Uterus (tissue), 4 donors: ENCODE results near the gene PKDREJ. TPM values are rescaled to one million over a fixed set of nuclear protein-coding genes. Genes with fewer than 3 reads are reported as not detected.

ENCODE experiments used
- DNase-seq, 2 donors: peaks; one replicate each; pipeline ENCODE4 v3.0.0-alpha.2; 2019 to 2020
- H3K27ac ChIP-seq, 2 donors: fragments of 200-600 bp; sonication (generic); 1 replicate in 1 of 2; 2 replicates in 1 of 2; pipeline ENCODE4 v1.5.1; 2016 to 2018
- H3K27me3 ChIP-seq, 2 donors: fragments of 200-600 bp; sonication (generic); one replicate each; pipeline ENCODE4 v1.5.1; 2018 to 2019; ENCODE audit warnings: control low read depth in 1 of 2
- H3K36me3 ChIP-seq, 2 donors: fragments of 200-600 bp; sonication (generic); one replicate each; pipeline ENCODE4 v1.5.1; 2019; ENCODE audit warnings: control low read depth in 1 of 2
- H3K4me1 ChIP-seq, 2 donors: fragments of 200-600 bp; sonication (generic); one replicate each; pipeline ENCODE4 v1.5.1; 2018 to 2019; ENCODE audit warnings: control low read depth in 1 of 2
- H3K4me3 ChIP-seq, 2 donors: fragments of 200-600 bp; sonication (generic); 1 replicate in 1 of 2; 2 replicates in 1 of 2; pipeline ENCODE4 v1.5.1; 2018 to 2019; ENCODE audit warnings: mild to moderate bottlenecking in 1 of 2
- H3K9me3 ChIP-seq, 2 donors: fragments of 200-600 bp; sonication (generic); one replicate each; pipeline ENCODE4 v1.5.1; 2019; ENCODE audit warnings: control low read depth in 1 of 2
- POLR2A ChIP-seq, 2 donors: fragments of 450-650 bp; IDR thresholded peaks; one replicate each; pipeline ENCODE4 v1.6.1; 2016; ENCODE audit warnings: antibody characterized with exemption in 2 of 2, mild to moderate bottlenecking in 1 of 2, moderate library complexity in 1 of 2
- intact Hi-C: fragments of 100-400 bp; cut with DNase I; formaldehyde crosslinking; loops from one replicate; pipeline ENCODE4 v1.15.1; 2023; ENCODE audit warnings: low total_unique reads
- total RNA-seq, 4 donors: library from RNA; depleted of rRNA in 3 of 4; stranded (reverse); fragments of >200 nt in 3 of 4; gene quantifications; one replicate each; pipeline versions ENCODE4 v1.1.0 to v1.2.4, GENCODE V29; 2014 to 2023
- TF ChIP-seq, protein P1 (sequence below), 4 experiments: fragments of 200-600 bp in 2 of 4; fragments of 450-650 bp in 2 of 4; sonication (generic) in 2 of 4; IDR thresholded peaks; one replicate each; pipeline ENCODE4 v1.5.1; 2016 to 2019; ENCODE audit warnings: antibody characterized with exemption in 4 of 4, mild to moderate bottlenecking in 2 of 4, moderate library complexity in 1 of 4
- donor health status: DM: yes; HTN: yes; CAD: no.

Gene PKDREJ
- total RNA-seq, 4 donors from 2014 or later, result 0.06 to 0.14 TPM; not detected in 2

DNA sequence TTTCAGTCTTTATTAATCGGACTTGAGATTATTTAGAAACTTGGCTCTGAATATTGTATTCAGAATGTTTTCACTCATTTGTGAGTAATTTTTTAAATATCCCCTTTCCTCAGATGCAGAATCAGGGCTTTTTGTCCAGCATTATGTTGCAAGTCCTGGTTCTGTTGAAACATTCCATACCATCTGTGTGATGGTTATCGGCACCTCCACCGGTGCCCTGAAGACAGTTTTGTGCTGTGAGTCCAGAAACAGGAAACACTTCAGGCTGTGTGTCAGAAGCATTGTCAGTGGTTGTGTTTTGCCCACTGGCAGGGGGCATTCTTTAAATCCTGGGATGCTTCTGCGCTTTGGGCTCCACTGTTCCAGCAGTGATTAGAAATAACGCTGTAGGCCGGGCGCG is 33.4 kb downstream of the PKDREJ start:
- TF ChIP-seq, protein P1, sequence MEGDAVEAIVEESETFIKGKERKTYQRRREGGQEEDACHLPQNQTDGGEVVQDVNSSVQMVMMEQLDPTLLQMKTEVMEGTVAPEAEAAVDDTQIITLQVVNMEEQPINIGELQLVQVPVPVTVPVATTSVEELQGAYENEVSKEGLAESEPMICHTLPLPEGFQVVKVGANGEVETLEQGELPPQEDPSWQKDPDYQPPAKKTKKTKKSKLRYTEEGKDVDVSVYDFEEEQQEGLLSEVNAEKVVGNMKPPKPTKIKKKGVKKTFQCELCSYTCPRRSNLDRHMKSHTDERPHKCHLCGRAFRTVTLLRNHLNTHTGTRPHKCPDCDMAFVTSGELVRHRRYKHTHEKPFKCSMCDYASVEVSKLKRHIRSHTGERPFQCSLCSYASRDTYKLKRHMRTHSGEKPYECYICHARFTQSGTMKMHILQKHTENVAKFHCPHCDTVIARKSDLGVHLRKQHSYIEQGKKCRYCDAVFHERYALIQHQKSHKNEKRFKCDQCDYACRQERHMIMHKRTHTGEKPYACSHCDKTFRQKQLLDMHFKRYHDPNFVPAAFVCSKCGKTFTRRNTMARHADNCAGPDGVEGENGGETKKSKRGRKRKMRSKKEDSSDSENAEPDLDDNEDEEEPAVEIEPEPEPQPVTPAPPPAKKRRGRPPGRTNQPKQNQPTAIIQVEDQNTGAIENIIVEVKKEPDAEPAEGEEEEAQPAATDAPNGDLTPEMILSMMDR (IDR thresholded peaks at IDR 0.05), result no peak
- no peak for TF ChIP-seq POLR2A (IDR thresholded peaks at IDR 0.05)
- no peaks in the 10 kb centered on the region for H3K27me3 ChIP-seq
- H3K36me3 ChIP-seq, result no peaks in the 10 kb centered on the region
- DNase-seq, result no peak
- H3K4me3 ChIP-seq, result no peak overlapping the region
- no peaks in the 10 kb centered on the region for H3K9me3 ChIP-seq
- no peaks in the 10 kb centered on the region for H3K4me1 ChIP-seq
- intact Hi-C loops, result no loop called here
- no peak overlapping the region for H3K27ac ChIP-seq

GRCh38 chr22:46226577-46226976 is 36.6 kb downstream of the PKDREJ start:
- Histone ChIP-seq H3K9me3 (no peaks in the 10 kb centered on the region), H3K27ac (no peak overlapping the region), H3K4me3 (no peak overlapping the region), H3K36me3 (no peaks in the 10 kb centered on the region), H3K27me3 (no peaks in the 10 kb centered on the region), H3K4me1 (no peaks in the 10 kb centered on the region)
- TF ChIP-seq, protein P1 (IDR thresholded peaks at IDR 0.05), result no peak
- TF ChIP-seq POLR2A (IDR thresholded peaks at IDR 0.05), result no peak
- DNase-seq, result no peak
- intact Hi-C loops, result no loop called here

- Histone ChIP-seq H3K27me3 (no peaks in the 10 kb centered on the region), H3K36me3 (no peaks in the 10 kb centered on the region), H3K4me1 (no peaks in the 10 kb centered on the region), H3K4me3 (no peak overlapping the region), H3K27ac (no peak overlapping the region), H3K9me3 (no peaks in the 10 kb centered on the region)
- intact Hi-C loops, result no loop called here
- TF ChIP-seq POLR2A (IDR thresholded peaks at IDR 0.05), result no peak
- TF ChIP-seq, protein P1 (IDR thresholded peaks at IDR 0.05), result no peak
- DNase-seq, result no peak
These were observed 37.5 kb downstream of the PKDREJ start for GRCh38 chr22:46225631-46226030.

DNA sequence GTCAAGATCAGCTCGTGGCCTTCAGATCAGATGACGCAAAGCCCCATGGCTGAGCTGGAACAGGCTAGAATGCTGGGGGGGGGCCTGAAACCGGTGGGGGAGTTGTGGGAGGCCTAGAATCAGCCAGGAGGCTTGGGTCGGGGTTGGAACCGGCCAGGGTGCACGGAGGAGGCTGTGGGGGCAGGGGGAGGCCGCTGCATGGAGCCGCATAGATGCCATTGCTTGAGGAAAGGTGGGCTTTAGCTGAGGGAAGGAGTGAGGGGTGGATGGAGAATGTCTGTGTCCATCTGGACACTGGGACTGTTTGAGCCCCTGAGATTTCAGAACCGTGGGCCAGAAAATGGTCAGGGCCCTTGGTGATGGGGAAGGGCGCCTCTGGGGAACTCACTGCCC is 38.2 kb downstream of the PKDREJ start:
- no peaks in the 10 kb centered on the region for H3K9me3 ChIP-seq
- no peaks in the 10 kb centered on the region for H3K36me3 ChIP-seq
- H3K4me3 ChIP-seq, result no peak overlapping the region
- no peak for DNase-seq
- intact Hi-C loops, result no loop called here
- TF ChIP-seq, protein P1 (IDR thresholded peaks at IDR 0.05), result no peak
- no peak for TF ChIP-seq POLR2A (IDR thresholded peaks at IDR 0.05)
- H3K27ac ChIP-seq, result no peak overlapping the region
- no peaks in the 10 kb centered on the region for H3K4me1 ChIP-seq
- H3K27me3 ChIP-seq, result no peaks in the 10 kb centered on the region

DNA sequence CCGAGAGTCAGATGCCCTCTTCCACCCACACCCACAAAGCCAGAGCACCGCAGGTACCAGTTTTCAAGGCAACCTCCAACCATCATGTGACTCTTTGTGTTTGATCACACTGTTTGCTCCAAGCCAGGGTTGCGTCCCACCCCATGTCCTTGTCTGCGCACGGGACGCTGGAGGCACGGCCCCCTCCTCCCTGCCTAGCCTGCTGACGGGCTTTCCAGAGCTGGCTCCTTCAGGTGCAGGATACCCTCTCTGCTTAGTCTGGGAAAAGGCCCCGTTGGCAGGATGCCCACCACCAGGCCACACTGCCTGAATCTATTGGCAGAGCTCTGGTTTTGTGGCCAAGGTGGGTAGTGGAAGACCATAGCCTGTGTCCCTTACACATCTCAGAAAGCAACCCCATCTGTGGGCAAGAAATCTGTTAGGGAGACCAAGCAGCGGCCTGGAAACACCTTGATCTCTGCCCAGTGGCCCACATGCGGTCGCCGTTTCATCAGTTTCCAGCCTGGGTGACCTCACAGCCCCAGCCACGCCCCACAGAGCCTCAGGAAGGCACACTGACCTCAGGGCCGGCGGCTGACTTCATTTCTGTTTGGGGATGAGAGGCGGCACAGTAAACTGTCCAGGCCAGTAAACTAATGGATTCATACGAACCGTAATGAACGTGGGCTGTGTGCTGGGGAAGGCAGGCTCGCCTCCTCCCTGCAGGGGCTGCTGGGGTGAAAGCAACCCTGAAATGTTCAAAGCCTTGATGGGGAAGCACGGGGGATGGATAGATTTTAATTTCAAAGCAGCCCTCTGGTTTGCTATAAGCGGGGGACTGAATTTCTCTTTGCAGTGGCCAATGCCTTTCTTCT is 38.9 kb downstream of the PKDREJ start:
- no peak overlapping the region for H3K27ac ChIP-seq
- no peaks in the 10 kb centered on the region for H3K4me1 ChIP-seq
- intact Hi-C loops, result no loop called here
- H3K27me3 ChIP-seq, result no peaks in the 10 kb centered on the region
- no peaks in the 10 kb centered on the region for H3K9me3 ChIP-seq
- DNase-seq, result no peak
- H3K36me3 ChIP-seq, result no peaks in the 10 kb centered on the region
- no peak overlapping the region for H3K4me3 ChIP-seq
- TF ChIP-seq POLR2A (IDR thresholded peaks at IDR 0.05), result no peak
- TF ChIP-seq, protein P1 (IDR thresholded peaks at IDR 0.05), result no peak
